Measurements from ENCODE around the gene B4GALT5.
"Not testable (repeated sequence)": the region's sequence is repeated elsewhere in the genome, so short reads cannot be mapped to it uniquely, and the experiment has no call there.

GRCh38 chr20:49723758-49724157, 10.1 kb upstream of the B4GALT5 start:
- TF ChIP-seq CTCF, POLR2A (IDR thresholded peaks at IDR 0.05): not testable (repeated sequence)
